GM23338 (cell line): ENCODE results near the gene ZNF385C.

Experiments
- CREB1 ChIP-seq: fragments of 250-450 bp; sonication (Bioruptor Pico); IDR thresholded peaks from 2 replicates; pipeline ENCODE4 v1.5.0; 2020; ENCODE audit warnings: low read depth, mild to moderate bottlenecking, moderate library complexity
- EZH2 ChIP-seq: fragments of 200-600 bp; sonication (generic); IDR thresholded peaks from one replicate; pipeline ENCODE4 v1.8.0; 2017; ENCODE audit warnings: antibody characterized with exemption, mild to moderate bottlenecking, low read depth; ENCODE audit not compliant: unreplicated experiment
- EZH2phosphoT487 ChIP-seq: fragments of 200-600 bp; sonication (generic); IDR thresholded peaks from one replicate; pipeline ENCODE4 v1.8.1; 2018; ENCODE audit warnings: antibody characterized with exemption; ENCODE audit not compliant: unreplicated experiment
- JUNB ChIP-seq: IDR thresholded peaks from one replicate; pipeline ENCODE4 v1.6.1; 2016; ENCODE audit warnings: antibody characterized with exemption; ENCODE audit not compliant: unreplicated experiment
- POLR2AphosphoS5 ChIP-seq: IDR thresholded peaks from 2 replicates; pipeline ENCODE4 v1.6.1; 2016; ENCODE audit warnings: antibody characterized with exemption, low read depth
- TF ChIP-seq, protein P1 (sequence below), 2 experiments: fragments of 200-600 bp in 1 of 2; sonication (generic) in 1 of 2; conservative IDR thresholded peaks; 2 replicates each; pipeline versions ENCODE4 v1.5.1 to v1.6.1; 2016 to 2017; ENCODE audit warnings: antibody characterized with exemption in 2 of 2, low read depth in 2 of 2, mild to moderate bottlenecking in 2 of 2, moderate library complexity in 1 of 2
- TF ChIP-seq, protein P2 (sequence below): IDR thresholded peaks from one replicate; pipeline ENCODE4 v1.6.1; 2018; ENCODE audit warnings: antibody characterized with exemption; ENCODE audit not compliant: unreplicated experiment

DNA sequence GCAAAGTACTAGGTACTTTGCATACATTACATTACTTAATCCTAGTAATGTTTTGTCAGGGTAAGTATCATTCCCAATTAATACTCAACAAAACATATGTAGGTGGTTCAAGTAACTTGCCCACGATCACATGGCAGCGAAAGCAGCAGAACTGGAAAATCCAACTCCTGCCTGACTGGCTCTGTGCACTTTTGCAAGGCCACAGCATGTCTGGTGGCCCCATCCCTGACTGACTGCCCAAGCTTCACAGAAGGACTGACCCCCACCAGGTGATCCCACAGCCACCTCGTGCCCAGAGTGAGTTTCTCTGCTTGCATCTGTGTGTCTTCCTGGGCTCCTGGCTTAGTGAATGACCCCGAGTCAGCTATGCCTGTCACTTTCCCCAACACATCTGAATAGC is 120.3 kb downstream of the ZNF385C start:
- no peak for TF ChIP-seq EZH2
- TF ChIP-seq POLR2AphosphoS5 = no peak
- TF ChIP-seq, protein P1, sequence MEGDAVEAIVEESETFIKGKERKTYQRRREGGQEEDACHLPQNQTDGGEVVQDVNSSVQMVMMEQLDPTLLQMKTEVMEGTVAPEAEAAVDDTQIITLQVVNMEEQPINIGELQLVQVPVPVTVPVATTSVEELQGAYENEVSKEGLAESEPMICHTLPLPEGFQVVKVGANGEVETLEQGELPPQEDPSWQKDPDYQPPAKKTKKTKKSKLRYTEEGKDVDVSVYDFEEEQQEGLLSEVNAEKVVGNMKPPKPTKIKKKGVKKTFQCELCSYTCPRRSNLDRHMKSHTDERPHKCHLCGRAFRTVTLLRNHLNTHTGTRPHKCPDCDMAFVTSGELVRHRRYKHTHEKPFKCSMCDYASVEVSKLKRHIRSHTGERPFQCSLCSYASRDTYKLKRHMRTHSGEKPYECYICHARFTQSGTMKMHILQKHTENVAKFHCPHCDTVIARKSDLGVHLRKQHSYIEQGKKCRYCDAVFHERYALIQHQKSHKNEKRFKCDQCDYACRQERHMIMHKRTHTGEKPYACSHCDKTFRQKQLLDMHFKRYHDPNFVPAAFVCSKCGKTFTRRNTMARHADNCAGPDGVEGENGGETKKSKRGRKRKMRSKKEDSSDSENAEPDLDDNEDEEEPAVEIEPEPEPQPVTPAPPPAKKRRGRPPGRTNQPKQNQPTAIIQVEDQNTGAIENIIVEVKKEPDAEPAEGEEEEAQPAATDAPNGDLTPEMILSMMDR (conservative IDR thresholded peaks at IDR 0.05; ENCODE audit: low read depth in 2 of 2) = no peak
- TF ChIP-seq JUNB = no peak
- no peak for TF ChIP-seq EZH2phosphoT487
- TF ChIP-seq CREB1 = no peak
- TF ChIP-seq, protein P2, sequence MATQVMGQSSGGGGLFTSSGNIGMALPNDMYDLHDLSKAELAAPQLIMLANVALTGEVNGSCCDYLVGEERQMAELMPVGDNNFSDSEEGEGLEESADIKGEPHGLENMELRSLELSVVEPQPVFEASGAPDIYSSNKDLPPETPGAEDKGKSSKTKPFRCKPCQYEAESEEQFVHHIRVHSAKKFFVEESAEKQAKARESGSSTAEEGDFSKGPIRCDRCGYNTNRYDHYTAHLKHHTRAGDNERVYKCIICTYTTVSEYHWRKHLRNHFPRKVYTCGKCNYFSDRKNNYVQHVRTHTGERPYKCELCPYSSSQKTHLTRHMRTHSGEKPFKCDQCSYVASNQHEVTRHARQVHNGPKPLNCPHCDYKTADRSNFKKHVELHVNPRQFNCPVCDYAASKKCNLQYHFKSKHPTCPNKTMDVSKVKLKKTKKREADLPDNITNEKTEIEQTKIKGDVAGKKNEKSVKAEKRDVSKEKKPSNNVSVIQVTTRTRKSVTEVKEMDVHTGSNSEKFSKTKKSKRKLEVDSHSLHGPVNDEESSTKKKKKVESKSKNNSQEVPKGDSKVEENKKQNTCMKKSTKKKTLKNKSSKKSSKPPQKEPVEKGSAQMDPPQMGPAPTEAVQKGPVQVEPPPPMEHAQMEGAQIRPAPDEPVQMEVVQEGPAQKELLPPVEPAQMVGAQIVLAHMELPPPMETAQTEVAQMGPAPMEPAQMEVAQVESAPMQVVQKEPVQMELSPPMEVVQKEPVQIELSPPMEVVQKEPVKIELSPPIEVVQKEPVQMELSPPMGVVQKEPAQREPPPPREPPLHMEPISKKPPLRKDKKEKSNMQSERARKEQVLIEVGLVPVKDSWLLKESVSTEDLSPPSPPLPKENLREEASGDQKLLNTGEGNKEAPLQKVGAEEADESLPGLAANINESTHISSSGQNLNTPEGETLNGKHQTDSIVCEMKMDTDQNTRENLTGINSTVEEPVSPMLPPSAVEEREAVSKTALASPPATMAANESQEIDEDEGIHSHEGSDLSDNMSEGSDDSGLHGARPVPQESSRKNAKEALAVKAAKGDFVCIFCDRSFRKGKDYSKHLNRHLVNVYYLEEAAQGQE = no peak
